Measurements from ENCODE around the gene NECAB2. TPM values are rescaled to one million over a fixed set of nuclear protein-coding genes. Genes with fewer than 3 reads are reported as not detected.

The NECAB2 gene
- polyA plus RNA-seq, 1 donor (not counting 4 experiments of a cell fraction or from before 2014, with no cell fraction given), result not detected

DNA sequence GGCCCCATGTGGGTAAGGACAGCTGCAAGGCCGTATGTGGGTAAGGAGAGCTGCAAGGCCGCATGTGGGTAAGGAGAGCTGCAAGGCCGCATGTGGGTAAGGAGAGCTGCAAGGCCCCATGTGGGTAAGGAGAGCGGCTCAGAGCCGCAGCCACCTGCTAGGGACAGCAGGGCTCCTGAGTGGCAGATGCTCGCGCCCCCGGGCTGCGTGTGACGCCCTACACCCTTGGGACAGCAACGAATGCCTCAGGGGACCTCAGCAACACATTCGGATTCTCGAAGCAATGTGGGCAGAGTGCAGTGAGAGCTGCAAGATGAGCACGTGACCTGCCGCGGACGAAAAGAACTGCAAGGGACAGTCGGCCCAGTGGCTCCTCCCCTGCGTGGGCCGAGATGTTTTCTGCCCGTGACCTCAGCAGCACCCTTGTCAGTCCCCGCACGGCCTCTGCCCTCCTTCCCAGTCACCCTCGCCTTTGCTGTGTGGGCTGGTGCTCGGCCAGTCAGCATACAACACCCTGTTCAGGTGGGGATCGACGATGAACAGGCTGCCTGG lies 84.1 kb downstream of the NECAB2 start:
- H4K20me1 ChIP-seq (ENCODE audit: control insufficient read depth, extremely low read depth, insufficient read depth, low read length), result no peaks in the 10 kb centered on the region
- H3K9me3 ChIP-seq (ENCODE audit: control insufficient read depth, low read depth, low read length), result no peaks in the 10 kb centered on the region
- H3K4me1 ChIP-seq (ENCODE audit: control insufficient read depth, extremely low read depth, insufficient read depth, low read length), result no peaks in the 10 kb centered on the region
- DNase-seq (ENCODE audit: low read depth, low spot score) (no peak), FAIRE-seq (no peak)
- TF ChIP-seq, protein P1, sequence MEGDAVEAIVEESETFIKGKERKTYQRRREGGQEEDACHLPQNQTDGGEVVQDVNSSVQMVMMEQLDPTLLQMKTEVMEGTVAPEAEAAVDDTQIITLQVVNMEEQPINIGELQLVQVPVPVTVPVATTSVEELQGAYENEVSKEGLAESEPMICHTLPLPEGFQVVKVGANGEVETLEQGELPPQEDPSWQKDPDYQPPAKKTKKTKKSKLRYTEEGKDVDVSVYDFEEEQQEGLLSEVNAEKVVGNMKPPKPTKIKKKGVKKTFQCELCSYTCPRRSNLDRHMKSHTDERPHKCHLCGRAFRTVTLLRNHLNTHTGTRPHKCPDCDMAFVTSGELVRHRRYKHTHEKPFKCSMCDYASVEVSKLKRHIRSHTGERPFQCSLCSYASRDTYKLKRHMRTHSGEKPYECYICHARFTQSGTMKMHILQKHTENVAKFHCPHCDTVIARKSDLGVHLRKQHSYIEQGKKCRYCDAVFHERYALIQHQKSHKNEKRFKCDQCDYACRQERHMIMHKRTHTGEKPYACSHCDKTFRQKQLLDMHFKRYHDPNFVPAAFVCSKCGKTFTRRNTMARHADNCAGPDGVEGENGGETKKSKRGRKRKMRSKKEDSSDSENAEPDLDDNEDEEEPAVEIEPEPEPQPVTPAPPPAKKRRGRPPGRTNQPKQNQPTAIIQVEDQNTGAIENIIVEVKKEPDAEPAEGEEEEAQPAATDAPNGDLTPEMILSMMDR (optimal IDR thresholded peaks at IDR 0.05 in 1 of 3, IDR thresholded peaks at IDR 0.05 in 1 of 3, conservative IDR thresholded peaks at IDR 0.05 in 1 of 3; ENCODE audit: extremely low read depth in 1 of 3, insufficient read depth in 2 of 3, low read length in 3 of 3), result no peak
- TF ChIP-seq EZH2 (IDR thresholded peaks at IDR 0.05; ENCODE audit: low read length), result no peak
- H3K9ac ChIP-seq (ENCODE audit: control insufficient read depth, extremely low read depth, insufficient read depth, low read length), result no peak overlapping the region
- H3K27ac ChIP-seq (ENCODE audit: control insufficient read depth, insufficient read depth, low read length), result no peak overlapping the region
- no peak overlapping the region for H3K4me3 ChIP-seq (ENCODE audit: control insufficient read depth in 2 of 3, extremely low read depth in 1 of 3, insufficient read depth in 2 of 3, low read depth in 1 of 3, low read length in 3 of 3)
- no peak overlapping the region for H3K4me2 ChIP-seq (ENCODE audit: control insufficient read depth, extremely low read depth, insufficient read depth, low read depth, low read length)
- H3K27me3 ChIP-seq (ENCODE audit: control insufficient read depth, extremely low read depth, insufficient read depth, low read length), result no peaks in the 10 kb centered on the region
- H3K9me1 ChIP-seq (ENCODE audit: control insufficient read depth, extremely low read depth, insufficient read depth, low read length), result no peaks in the 10 kb centered on the region
- H3K36me3 ChIP-seq (ENCODE audit: control insufficient read depth in 2 of 2, extremely low read depth in 1 of 2, insufficient read depth in 2 of 2, low read length in 2 of 2), result peaks cover 28 to 29% of the 10 kb centered on the region in 2 experiments
- dilution Hi-C loops (cut with MboI; ENCODE audit: extremely low pct_ligation_motif_present, low sequenced_read_pairs), result no loop called here
- H2AFZ ChIP-seq (ENCODE audit: control insufficient read depth, low read length), result no peak overlapping the region
- no peaks in the 10 kb centered on the region for H3K79me2 ChIP-seq (ENCODE audit: control insufficient read depth, insufficient read depth, low read length)

Small RNA genes lying within 50 kb of the gene (small RNA-seq; reads per million reads assigned to genes)
- gene RNA5SP432 (ENCODE audit: insufficient read length in 3 of 3, low read depth in 3 of 3, low replicate concordance in 1 of 3), result 0 reads per million in 3 experiments

Other genes starting within 250 kb of the NECAB2 start
- 119 to 264 TPM (median 213 TPM) in 3 replicates for gene HSBP1, start 160.3 kb upstream of the NECAB2 start, polyA plus RNA-seq
- 0.92 to 1.6 TPM (median 1.2 TPM) in 3 replicates for gene MLYCD, start 69.1 kb upstream of the NECAB2 start, polyA plus RNA-seq
- 2.1 to 2.3 TPM (median 2.2 TPM) in 3 replicates for gene OSGIN1, start 15.0 kb upstream of the NECAB2 start, polyA plus RNA-seq
- gene SLC38A8, start 74.6 kb downstream of the NECAB2 start, polyA plus RNA-seq, result not detected in 3 replicates
- 47.5 to 56.0 TPM (median 52.5 TPM) in 3 replicates for gene MBTPS1, start 148.7 kb downstream of the NECAB2 start, polyA plus RNA-seq
- gene HSDL1, start 176.9 kb downstream of the NECAB2 start, polyA plus RNA-seq, result 13.3 to 18.1 TPM (median 14.9 TPM) in 3 replicates
- gene DNAAF1, start 177.1 kb downstream of the NECAB2 start, polyA plus RNA-seq, result 0.01 TPM in 1 of 3 replicates, not detected in the others
- 6.5 to 11.4 TPM (median 9.9 TPM) in 3 replicates for gene TAF1C, start 218.8 kb downstream of the NECAB2 start, polyA plus RNA-seq
- gene ADAD2, start 222.9 kb downstream of the NECAB2 start, polyA plus RNA-seq, result not detected in 3 replicates

All from keratinocyte (primary cell).